ENCODE measurements around the gene MGAM2. TPM values are rescaled to one million over a fixed set of nuclear protein-coding genes. Genes with fewer than 3 reads are reported as not detected.

The MGAM2 gene
- total and polyA plus RNA-seq, 2 experiments from 2014 or later: 0.07 TPM; not detected in 1

DNA sequence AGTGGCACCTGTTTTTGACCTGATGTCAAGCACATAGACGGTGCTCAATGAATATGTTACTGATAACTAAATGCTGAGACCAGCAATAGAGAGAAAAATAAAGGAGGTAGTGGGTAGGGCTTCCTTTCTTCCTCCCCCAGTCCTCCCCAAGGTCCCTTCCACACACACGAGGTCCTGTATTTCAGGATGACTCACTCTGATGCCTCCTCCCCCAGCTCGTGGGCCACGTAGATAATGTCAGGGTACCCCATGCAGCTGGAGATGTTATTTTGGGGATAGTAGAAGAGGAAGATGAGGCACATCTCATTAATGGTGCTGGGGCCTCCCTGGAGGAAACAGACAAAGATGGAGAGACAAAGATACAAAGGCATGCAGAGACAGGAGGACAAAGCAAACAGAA is 129.0 kb downstream of the MGAM2 start:
- no peaks in the 10 kb centered on the region for H3K4me1 ChIP-seq (ENCODE audit: insufficient read depth)
- Mint-ChIP-seq H3K9me3 (no peaks in the 10 kb centered on the region; the same call in 2 of the 3 replicates), H3K27ac (no peak overlapping the region), H3K4me3 (no peak overlapping the region), H3K4me1 (no peaks in the 10 kb centered on the region), H3K36me3 (ENCODE audit: low read depth) (no peaks in the 10 kb centered on the region), H3K27me3 (ENCODE audit: insufficient read depth, low read depth, poor library complexity) (peaks cover 2% of the 10 kb centered on the region)
- H4K20me1 ChIP-seq (replicated peaks; ENCODE audit: insufficient read depth): no peaks in the 10 kb centered on the region
- no peak overlapping the region for H3K4me2 ChIP-seq
- H3K36me3 ChIP-seq (ENCODE audit: insufficient read depth): no peaks in the 10 kb centered on the region
- ATAC-seq (no peak), DNase-seq (ENCODE audit: low spot score) (no peak)
- no peak overlapping the region for H3K27ac ChIP-seq (ENCODE audit: low read depth)
- no peaks in the 10 kb centered on the region for H3K27me3 ChIP-seq (ENCODE audit: insufficient read depth)
- H3K79me2 ChIP-seq (replicated peaks; ENCODE audit: insufficient read depth): no peaks in the 10 kb centered on the region
- no peak overlapping the region for H2AFZ ChIP-seq
- TF ChIP-seq, protein P1, sequence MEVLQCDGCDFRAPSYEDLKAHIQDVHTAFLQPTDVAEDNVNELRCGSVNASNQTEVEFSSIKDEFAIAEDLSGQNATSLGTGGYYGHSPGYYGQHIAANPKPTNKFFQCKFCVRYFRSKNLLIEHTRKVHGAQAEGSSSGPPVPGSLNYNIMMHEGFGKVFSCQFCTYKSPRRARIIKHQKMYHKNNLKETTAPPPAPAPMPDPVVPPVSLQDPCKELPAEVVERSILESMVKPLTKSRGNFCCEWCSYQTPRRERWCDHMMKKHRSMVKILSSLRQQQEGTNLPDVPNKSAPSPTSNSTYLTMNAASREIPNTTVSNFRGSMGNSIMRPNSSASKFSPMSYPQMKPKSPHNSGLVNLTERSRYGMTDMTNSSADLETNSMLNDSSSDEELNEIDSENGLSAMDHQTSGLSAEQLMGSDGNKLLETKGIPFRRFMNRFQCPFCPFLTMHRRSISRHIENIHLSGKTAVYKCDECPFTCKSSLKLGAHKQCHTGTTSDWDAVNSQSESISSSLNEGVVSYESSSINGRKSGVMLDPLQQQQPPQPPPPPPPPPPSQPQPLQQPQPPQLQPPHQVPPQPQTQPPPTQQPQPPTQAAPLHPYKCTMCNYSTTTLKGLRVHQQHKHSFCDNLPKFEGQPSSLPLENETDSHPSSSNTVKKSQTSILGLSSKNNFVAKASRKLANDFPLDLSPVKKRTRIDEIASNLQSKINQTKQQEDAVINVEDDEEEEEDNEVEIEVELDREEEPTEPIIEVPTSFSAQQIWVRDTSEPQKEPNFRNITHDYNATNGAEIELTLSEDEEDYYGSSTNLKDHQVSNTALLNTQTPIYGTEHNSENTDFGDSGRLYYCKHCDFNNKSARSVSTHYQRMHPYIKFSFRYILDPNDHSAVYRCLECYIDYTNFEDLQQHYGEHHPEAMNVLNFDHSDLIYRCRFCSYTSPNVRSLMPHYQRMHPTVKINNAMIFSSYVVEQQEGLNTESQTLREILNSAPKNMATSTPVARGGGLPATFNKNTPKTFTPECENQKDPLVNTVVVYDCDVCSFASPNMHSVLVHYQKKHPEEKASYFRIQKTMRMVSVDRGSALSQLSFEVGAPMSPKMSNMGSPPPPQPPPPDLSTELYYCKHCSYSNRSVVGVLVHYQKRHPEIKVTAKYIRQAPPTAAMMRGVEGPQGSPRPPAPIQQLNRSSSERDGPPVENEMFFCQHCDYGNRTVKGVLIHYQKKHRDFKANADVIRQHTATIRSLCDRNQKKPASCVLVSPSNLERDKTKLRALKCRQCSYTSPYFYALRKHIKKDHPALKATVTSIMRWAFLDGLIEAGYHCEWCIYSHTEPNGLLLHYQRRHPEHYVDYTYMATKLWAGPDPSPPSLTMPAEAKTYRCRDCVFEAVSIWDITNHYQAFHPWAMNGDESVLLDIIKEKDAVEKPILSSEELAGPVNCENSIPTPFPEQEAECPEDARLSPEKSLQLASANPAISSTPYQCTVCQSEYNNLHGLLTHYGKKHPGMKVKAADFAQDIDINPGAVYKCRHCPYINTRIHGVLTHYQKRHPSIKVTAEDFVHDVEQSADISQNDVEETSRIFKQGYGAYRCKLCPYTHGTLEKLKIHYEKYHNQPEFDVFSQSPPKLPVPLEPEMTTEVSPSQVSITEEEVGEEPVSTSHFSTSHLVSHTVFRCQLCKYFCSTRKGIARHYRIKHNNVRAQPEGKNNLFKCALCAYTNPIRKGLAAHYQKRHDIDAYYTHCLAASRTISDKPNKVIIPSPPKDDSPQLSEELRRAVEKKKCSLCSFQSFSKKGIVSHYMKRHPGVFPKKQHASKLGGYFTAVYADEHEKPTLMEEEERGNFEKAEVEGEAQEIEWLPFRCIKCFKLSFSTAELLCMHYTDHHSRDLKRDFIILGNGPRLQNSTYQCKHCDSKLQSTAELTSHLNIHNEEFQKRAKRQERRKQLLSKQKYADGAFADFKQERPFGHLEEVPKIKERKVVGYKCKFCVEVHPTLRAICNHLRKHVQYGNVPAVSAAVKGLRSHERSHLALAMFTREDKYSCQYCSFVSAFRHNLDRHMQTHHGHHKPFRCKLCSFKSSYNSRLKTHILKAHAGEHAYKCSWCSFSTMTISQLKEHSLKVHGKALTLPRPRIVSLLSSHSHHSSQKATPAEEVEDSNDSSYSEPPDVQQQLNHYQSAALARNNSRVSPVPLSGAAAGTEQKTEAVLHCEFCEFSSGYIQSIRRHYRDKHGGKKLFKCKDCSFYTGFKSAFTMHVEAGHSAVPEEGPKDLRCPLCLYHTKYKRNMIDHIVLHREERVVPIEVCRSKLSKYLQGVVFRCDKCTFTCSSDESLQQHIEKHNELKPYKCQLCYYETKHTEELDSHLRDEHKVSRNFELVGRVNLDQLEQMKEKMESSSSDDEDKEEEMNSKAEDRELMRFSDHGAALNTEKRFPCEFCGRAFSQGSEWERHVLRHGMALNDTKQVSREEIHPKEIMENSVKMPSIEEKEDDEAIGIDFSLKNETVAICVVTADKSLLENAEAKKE (CRISPR knock-in tag; IDR thresholded peaks at IDR 0.05): no peak
- no peak for TF ChIP-seq EZH2 (IDR thresholded peaks at IDR 0.05; ENCODE audit: low read depth, unreplicated experiment)
- TF ChIP-seq, protein P2, sequence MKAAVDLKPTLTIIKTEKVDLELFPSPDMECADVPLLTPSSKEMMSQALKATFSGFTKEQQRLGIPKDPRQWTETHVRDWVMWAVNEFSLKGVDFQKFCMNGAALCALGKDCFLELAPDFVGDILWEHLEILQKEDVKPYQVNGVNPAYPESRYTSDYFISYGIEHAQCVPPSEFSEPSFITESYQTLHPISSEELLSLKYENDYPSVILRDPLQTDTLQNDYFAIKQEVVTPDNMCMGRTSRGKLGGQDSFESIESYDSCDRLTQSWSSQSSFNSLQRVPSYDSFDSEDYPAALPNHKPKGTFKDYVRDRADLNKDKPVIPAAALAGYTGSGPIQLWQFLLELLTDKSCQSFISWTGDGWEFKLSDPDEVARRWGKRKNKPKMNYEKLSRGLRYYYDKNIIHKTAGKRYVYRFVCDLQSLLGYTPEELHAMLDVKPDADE (IDR thresholded peaks at IDR 0.05): no peak
- no peak for TF ChIP-seq POLR2AphosphoS5 (IDR thresholded peaks at IDR 0.05; ENCODE audit: low read depth)
- no peak for TF ChIP-seq NANOG (IDR thresholded peaks at IDR 0.05; ENCODE audit: borderline replicate concordance)
- TF ChIP-seq STAT1 (IDR thresholded peaks at IDR 0.05; ENCODE audit: unreplicated experiment): no peak
- TF ChIP-seq, protein P3, sequence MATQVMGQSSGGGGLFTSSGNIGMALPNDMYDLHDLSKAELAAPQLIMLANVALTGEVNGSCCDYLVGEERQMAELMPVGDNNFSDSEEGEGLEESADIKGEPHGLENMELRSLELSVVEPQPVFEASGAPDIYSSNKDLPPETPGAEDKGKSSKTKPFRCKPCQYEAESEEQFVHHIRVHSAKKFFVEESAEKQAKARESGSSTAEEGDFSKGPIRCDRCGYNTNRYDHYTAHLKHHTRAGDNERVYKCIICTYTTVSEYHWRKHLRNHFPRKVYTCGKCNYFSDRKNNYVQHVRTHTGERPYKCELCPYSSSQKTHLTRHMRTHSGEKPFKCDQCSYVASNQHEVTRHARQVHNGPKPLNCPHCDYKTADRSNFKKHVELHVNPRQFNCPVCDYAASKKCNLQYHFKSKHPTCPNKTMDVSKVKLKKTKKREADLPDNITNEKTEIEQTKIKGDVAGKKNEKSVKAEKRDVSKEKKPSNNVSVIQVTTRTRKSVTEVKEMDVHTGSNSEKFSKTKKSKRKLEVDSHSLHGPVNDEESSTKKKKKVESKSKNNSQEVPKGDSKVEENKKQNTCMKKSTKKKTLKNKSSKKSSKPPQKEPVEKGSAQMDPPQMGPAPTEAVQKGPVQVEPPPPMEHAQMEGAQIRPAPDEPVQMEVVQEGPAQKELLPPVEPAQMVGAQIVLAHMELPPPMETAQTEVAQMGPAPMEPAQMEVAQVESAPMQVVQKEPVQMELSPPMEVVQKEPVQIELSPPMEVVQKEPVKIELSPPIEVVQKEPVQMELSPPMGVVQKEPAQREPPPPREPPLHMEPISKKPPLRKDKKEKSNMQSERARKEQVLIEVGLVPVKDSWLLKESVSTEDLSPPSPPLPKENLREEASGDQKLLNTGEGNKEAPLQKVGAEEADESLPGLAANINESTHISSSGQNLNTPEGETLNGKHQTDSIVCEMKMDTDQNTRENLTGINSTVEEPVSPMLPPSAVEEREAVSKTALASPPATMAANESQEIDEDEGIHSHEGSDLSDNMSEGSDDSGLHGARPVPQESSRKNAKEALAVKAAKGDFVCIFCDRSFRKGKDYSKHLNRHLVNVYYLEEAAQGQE (IDR thresholded peaks at IDR 0.05; ENCODE audit: unreplicated experiment): no peak
- TF ChIP-seq CREB1 (CRISPR knock-in tag; IDR thresholded peaks at IDR 0.05; ENCODE audit: low read depth): no peak
- no peak for TF ChIP-seq JUNB (IDR thresholded peaks at IDR 0.05; ENCODE audit: unreplicated experiment)
- H3F3A ChIP-seq (replicated peaks; ENCODE audit: low read depth): no peaks in the 10 kb centered on the region
- H3K9me2 ChIP-seq (ENCODE audit: insufficient read depth): no peaks in the 10 kb centered on the region
- no peak overlapping the region for H3K4me3 ChIP-seq
